IMR-90 (cell line): ENCODE measurements around the gene IPO13.

Experiments
- CEBPB ChIP-seq: IDR thresholded peaks from 2 replicates; pipeline ENCODE4 v1.6.1; 2012; ENCODE audit warnings: low read depth, low read length, improper control_type of control experiment
- FOS ChIP-seq: fragments of 150-350 bp; IDR thresholded peaks from 2 replicates; pipeline ENCODE4 v1.6.1; 2016; ENCODE audit warnings: low read depth, low read length
- MAFK ChIP-seq: IDR thresholded peaks from 2 replicates; pipeline ENCODE4 v1.6.1; 2012; ENCODE audit warnings: low read depth, low read length, improper control_type of control experiment
- MAZ ChIP-seq: IDR thresholded peaks from 2 replicates; pipeline ENCODE4 v1.6.1; 2012; ENCODE audit warnings: low read depth, mild to moderate bottlenecking, low read length, improper control_type of control experiment, moderate library complexity, borderline replicate concordance
- MXI1 ChIP-seq: IDR thresholded peaks from 2 replicates; pipeline ENCODE4 v1.6.1; 2012; ENCODE audit warnings: low read depth, mild to moderate bottlenecking, low read length, moderate library complexity, borderline replicate concordance
- POLR2A ChIP-seq: IDR thresholded peaks from 2 replicates; pipeline ENCODE4 v1.6.1; 2012; ENCODE audit warnings: mild to moderate bottlenecking, low read depth, low read length
- RAD21 ChIP-seq: IDR thresholded peaks from 2 replicates; pipeline ENCODE4 v1.6.1; 2012; ENCODE audit warnings: low read length, improper control_type of control experiment
- RCOR1 ChIP-seq: IDR thresholded peaks from 2 replicates; pipeline ENCODE4 v1.6.1; 2012; ENCODE audit warnings: mild to moderate bottlenecking, low read length, improper control_type of control experiment; ENCODE audit not compliant: insufficient replicate concordance
- RFX5 ChIP-seq: IDR thresholded peaks from 2 replicates; pipeline ENCODE4 v1.8.0; 2012; ENCODE audit warnings: low read depth, mild to moderate bottlenecking, low read length, moderate library complexity
- SMC3 ChIP-seq: fragments of 150-350 bp; IDR thresholded peaks from 2 replicates; pipeline ENCODE4 v1.6.1; 2016; ENCODE audit warnings: low read depth, mild to moderate bottlenecking, antibody characterized with exemption, low read length, moderate library complexity
- TF ChIP-seq, protein P1 (sequence below): conservative IDR thresholded peaks from 2 replicates; pipeline ENCODE4 v1.5.1; 2012; ENCODE audit warnings: mild to moderate bottlenecking, low read depth, low read length, improper control_type of control experiment
- TF ChIP-seq, protein P2 (sequence below): fragments of 150-350 bp; IDR thresholded peaks from 2 replicates; pipeline ENCODE4 v1.6.1; 2017; ENCODE audit warnings: mild to moderate bottlenecking, antibody characterized with exemption, low read length, low read depth
- TF ChIP-seq, protein P3 (sequence below): fragments of 150-350 bp; IDR thresholded peaks from 2 replicates; pipeline ENCODE4 v1.6.1; 2016; ENCODE audit warnings: low read depth, mild to moderate bottlenecking, low read length, moderate library complexity, borderline replicate concordance

DNA sequence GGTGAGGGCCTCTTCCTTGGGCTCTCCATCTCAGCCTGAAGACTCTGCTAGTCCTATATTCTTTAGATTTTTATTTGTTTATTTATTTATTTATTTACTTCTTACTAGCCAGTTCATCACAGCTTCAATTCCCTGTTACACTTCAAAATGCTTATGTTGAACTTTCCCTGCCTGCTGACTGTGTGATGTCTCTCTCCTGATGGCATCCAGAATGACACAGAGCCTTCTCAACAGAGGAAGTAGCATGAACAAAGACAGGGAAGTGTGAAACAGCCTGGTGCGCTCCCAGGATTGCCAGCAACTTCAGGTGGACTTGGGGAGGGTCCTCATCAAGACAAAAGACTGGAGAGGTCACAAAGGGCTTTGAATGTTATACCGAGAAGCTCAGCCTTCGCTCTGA, 4.3 kb upstream of the IPO13 start:
- TF ChIP-seq POLR2A (no peak), RAD21 (no peak), MAZ (no peak), CEBPB (no peak), RFX5 (no peak), RCOR1 (no peak), SMC3 (no peak), FOS (no peak), MAFK (no peak), MXI1 (no peak)
- TF ChIP-seq, protein P1, sequence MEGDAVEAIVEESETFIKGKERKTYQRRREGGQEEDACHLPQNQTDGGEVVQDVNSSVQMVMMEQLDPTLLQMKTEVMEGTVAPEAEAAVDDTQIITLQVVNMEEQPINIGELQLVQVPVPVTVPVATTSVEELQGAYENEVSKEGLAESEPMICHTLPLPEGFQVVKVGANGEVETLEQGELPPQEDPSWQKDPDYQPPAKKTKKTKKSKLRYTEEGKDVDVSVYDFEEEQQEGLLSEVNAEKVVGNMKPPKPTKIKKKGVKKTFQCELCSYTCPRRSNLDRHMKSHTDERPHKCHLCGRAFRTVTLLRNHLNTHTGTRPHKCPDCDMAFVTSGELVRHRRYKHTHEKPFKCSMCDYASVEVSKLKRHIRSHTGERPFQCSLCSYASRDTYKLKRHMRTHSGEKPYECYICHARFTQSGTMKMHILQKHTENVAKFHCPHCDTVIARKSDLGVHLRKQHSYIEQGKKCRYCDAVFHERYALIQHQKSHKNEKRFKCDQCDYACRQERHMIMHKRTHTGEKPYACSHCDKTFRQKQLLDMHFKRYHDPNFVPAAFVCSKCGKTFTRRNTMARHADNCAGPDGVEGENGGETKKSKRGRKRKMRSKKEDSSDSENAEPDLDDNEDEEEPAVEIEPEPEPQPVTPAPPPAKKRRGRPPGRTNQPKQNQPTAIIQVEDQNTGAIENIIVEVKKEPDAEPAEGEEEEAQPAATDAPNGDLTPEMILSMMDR: no peak
- TF ChIP-seq, protein P2, sequence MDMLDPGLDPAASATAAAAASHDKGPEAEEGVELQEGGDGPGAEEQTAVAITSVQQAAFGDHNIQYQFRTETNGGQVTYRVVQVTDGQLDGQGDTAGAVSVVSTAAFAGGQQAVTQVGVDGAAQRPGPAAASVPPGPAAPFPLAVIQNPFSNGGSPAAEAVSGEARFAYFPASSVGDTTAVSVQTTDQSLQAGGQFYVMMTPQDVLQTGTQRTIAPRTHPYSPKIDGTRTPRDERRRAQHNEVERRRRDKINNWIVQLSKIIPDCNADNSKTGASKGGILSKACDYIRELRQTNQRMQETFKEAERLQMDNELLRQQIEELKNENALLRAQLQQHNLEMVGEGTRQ: no peak
- TF ChIP-seq, protein P3, sequence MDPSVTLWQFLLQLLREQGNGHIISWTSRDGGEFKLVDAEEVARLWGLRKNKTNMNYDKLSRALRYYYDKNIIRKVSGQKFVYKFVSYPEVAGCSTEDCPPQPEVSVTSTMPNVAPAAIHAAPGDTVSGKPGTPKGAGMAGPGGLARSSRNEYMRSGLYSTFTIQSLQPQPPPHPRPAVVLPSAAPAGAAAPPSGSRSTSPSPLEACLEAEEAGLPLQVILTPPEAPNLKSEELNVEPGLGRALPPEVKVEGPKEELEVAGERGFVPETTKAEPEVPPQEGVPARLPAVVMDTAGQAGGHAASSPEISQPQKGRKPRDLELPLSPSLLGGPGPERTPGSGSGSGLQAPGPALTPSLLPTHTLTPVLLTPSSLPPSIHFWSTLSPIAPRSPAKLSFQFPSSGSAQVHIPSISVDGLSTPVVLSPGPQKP: no peak
